ENCODE data around the gene ASGR2.
"Not testable (repeated sequence)": the region's sequence is repeated elsewhere in the genome, so short reads cannot be mapped to it uniquely, and the experiment has no call there.

The ASGR2 gene

DNA sequence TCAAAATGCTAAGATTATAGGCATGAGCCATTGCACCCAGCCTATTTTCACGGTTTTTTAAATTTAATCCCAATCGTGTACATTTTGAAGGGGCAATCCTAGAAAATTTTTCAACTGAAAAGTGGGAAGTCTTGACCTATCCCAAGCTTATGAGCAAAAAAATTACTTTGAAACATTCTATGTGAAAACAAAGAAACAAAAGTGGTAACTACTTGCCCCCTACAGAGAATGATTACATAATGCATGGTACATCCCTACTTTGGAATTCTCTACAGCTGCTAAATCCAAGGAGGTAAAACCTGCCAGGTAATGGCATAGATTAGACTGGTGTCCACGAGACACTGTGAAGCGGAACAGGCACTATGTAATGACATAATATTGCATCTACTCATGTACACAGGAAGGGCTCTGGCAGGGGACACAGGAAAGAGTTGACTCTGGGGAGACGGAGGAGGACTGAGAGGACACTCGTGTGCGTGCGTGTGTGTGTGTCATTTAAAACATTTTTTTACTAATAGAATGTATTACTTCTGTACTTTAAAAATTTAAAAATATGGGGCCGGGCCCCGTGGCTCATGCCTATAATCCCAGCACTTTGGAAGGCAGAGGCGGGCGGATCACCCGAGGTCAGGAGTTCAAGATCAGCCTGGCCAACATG is 15.7 kb downstream of the ASGR2 start:
- no peak for DNase-seq

DNA sequence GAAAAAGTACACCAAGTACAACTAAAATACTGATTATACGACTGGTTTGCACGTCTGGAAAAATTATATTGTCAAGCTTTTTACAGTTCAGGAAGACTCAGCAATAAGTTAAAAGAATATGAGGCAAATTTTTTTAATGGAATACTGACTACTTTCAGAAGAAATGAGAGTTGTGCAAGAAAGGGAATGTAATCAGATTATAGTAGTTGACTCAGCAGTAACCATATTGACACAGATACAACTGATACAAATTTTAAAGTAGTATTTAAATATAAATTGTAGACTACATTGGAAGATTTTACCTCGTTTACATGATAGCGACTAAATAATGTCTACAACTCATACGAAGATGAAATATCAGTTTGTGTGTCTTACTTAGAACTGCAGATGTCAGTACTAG is 16.7 kb downstream of the ASGR2 start:
- no peak for DNase-seq

DNA sequence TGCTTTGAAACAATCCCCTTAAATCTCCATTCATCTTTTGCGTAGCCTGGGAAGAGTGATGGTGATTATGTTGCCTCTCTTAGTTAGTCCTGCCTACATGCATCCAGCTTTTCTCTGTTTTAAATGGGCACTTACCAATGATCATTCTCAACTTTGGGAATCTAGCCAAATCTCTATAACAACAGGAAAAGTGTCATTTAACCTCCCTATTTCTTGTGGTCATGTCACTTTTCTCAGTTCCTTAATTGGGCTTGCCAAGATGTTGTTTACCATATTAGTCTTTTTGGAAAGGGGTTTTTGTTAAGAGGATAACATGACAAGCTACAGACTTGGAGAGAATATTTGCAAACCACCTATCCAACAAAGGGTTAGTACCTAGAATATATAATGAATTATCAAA is 19.0 kb downstream of the ASGR2 start:
- DNase-seq = no peak

DNA sequence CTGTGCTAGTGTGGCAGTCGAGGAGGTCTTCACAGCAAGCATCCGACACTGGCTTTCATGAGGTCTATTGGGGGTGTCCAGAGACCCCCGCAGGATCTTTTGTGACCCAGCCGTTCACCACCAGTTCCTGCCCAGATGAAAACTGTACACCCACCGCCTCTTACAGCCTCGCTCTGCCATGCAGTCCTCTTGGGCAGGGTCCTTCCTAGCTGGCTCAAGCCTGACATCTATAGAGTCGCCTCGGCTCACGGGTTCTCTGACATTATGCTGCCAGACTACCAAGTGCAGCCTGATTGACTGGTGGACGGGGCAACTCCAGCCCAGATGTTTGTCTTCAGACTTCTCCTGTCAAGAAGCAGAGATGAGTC is 20.0 kb downstream of the ASGR2 start:
- no peak for DNase-seq

DNA sequence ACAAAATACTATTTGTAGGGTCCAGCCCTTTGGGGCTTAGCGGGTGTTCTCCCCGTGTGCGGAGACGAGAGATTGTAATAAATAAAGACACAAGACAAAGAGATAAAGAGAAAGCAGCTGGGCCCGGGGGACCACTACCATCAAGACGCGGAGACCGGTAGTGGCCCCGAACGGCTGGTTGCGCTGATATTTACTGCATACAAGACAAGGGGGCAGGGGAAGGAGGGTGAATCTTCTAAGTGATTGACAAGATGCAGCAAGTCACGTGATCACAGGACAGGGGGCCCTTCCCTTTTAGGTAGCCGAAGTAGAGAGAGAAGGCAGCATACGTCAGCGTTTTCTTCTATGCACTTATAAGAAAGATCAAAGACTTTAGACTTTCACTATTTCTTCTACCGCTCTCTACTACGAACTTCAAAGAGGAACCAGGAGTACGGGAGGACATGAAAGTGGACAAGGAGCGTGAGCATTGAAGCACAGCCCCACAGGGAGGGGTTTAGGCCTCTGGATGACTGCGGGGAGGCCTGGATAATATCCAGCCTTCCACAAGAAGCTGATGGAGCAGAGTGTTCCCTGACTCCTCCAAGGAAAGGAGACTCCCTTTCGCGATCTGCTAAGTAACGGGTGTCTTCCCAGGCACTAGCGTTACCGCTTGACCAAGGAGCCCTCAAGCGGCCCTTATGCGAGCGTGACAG is 23.2 kb downstream of the ASGR2 start:
- DNase-seq = not testable (repeated sequence)

DNA sequence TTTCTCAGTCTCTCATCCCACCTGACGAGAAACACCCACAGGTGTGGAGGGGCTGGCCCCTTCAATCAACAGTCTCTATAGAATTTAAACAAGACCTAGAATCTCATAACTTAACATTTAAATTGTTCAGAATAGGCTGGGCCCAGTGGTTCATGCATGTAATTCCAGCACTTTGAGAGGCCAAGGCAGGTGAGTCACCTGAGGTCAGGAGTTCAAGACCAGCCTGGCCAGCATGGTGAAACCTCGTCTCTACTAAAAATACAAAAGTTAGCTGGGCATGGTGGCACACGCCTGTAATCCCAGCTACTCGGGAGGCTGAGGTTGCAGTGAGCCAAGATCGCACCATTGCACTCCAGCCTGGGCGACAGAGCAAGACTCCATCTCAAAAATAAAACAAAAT is 25.1 kb downstream of the ASGR2 start:
- not testable (repeated sequence) for DNase-seq

DNA sequence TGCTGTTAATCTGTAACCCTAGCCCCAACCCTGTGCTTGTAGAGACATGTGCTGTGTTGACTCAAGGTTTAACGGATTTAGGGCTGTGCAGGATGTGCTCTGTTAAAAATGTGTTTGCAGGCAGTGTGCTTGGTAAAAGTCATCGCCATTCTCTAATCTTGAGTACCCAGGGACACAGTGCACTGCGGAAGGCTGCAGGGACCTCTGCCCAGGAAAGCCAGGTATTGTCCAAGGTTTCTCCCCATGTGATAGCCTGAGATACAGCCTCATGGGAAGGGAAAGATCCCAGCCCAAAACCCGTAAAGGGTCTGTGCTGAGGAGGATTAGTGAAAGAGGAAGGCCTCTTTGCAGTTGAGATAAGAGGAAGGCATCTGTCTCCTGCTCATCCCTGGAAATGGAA is 26.2 kb downstream of the ASGR2 start:
- not testable (repeated sequence) for DNase-seq

DNA sequence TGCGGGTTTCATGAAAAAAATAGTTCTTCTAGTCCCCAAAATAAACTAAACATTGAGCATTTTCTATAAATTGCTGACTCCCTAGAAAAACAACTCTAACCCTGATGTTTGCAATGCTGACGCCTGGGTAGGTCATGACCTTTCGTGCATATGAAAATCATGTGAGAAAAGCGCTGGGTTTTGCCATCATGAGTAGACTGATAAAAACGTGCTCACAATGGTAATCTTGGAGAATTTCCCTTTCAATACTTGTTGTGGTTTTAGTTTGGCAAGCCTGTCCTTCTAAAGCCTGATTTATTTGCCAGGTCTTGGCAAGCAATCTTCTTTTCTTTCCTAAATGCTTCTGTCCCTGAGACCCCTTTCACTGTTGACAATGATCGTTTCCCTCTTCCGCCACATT is 30.5 kb downstream of the ASGR2 start:
- no peak for DNase-seq

DNA sequence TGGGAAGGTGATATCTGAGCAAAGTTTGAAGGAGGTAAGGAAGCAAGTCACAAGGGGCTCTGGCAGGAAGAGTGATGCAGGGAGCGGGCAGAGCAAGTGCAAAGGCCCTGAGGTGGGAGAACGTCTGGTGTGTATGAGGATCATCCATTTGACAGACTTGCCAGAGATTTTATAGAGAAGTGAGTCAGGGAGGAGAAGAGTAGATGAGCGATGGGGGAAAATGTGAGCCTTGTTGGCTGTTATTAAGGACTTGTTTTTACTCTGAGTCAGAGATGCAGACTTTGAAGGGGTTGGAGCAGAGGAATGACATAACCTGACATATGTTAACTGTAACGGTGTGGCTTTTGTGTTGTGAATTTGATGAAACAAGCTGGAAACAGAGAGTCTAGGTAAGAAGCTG is 31.0 kb downstream of the ASGR2 start:
- no peak for DNase-seq

DNA sequence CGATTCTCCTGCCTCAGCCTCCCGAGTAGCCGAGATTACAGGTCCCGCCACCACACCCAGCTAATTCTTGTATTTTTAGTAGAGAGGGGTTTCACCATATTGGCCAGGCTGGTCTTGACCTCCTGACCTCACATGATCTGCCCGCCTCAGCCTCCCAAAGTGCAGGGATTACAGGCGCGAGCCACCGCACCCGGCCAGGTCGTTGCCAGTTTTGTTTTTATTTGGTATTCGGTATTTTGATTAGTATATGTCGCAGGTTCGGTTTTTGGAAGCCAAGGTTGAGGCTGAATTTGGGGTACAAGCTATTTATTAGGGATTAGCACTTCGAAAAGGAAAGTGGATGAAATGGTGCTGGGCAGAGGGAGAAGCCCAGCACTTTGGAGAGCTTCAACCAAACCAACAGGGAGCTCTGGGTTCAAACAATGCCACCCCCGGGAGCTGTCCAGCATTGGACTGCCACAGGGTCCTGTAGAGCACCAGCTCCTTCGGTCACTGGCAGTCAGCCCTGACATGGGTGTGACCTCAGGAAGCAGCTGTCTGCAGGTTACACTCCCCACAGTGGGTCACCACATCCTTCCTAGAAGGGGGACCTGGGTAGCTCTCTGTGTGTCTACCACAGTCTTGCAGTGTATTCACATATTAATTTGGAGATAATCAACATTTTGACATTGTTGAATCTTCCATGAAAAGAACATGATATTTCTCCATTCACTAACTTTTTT is 33.1 kb downstream of the ASGR2 start:
- DNase-seq = no peak

DNA sequence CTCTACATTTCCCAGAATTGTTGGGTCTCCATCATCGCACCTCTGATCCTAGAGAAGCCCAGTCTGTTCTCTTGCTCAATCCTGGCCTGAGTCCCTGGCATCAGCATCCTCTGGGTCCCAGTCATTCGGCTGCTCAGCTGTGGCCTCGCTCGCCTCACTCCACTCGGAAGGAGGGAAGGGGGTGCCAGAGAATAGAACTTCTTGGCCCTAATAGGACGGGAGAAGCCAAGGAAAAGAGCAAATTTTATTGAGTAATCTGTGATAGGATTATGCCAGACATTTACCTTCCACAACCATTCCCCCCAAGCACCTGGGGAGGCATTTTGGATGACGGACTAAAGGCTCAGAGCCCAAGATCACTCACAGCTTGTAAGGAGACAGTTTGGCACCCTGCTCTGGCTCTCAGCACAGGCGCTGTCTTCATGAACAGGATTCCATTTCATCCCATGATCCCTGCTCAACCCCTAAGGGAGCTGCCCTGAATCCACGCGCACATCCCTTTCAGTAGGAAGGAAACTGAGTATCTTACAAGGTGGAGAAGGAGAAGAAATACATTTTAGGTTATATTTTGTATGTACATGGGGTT is 34.1 kb downstream of the ASGR2 start:
- DNase-seq = no peak

DNA sequence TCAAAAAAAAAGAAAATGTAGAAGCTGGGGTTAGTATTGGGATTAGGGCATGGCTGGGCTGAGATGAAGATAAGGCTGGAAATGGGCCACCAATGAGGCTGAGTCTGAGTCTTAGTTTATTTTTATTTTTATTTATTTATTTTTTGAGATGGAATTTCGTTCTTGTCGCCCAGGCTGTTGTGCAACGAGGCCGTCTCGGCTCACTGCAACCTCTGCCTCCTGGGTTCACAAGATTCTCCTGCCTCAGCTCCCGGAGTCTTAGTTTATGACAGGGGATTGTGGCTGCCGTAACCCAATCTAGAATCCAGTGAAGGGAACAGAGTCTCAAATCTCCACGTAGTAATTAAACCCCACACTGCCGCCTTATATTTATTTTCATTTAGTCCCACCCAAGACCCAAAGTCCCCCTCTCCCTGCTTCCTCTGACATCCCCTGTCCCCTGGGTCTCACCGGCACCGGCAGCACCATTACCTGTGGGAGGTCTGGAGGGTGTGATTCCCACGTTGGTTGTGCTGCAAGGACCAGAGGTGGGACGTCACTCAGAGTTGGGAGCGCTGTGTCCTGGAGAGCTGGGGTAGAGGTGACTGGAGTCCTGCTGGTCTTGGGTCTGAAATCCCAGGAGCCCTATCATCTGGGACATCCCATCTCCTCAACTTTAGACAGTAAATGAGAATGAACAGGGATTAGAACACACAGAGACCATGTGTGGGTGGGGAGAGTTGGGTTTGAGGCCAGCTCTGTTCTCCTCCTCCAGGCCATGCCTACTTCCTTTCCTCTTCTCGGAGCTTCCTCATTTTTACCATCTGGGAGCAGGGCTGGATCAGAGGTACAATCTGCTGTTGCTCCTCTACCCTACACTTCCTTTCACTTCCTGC is 34.8 kb downstream of the ASGR2 start, which contains the start of gene CLEC10A:
CLEC10A (minus strand) TSS at position 671 of the 875 bp plus-strand sequence. CDS start 1,439 bp downstream, outside the sequence.
- DNase-seq = no peak

DNA sequence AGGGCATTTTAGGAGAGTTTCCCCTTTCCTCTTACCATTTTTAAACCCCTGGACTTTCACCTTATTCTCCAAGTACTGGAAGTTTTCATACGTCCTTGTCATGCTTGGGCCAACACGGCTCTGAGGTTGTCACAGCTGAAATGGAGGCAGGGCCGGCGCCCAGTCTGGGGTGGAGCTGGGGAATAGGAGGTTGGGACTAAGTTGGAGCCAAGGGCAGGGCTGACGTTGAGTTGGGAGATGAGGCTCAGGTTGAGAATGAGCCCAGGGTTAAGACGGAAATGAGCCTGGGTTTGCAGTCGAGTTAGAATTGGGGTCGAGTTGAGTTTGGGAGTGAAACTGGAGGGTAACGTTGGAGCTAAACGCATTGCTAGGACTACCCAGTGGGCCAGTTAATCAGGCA is 35.9 kb downstream of the ASGR2 start:
- no peak for DNase-seq

DNA sequence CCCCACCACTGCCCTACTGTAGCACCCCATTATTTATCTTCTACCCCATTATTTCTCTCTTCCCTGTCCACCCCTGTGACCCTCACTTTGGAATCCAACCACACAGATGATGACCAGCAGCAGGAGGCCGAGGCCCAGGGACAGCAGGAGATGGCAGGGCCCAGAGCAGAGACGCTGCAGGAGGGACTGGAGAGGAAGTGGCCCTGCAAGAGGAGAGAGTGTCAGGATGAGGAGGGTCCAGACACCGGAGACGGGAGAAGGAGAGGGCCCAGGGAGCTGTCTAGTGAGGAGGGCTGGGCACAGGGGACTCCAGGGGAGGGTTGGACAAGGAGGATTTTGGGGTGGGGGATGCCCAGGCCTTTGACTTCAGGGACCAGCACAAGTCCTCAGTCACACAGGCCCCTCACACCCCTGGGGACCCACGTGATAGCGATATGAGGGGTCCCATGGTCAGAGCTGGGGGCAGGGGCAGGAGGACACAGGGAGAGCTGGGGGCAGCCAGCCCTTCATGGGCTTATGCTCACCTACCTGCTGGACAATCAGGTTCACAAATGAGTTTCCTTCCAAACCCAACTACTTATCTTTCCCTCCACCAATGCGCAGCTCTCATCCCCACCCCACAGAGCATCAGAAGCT is 36.6 kb downstream of the ASGR2 start:
- no peak for DNase-seq

DNA sequence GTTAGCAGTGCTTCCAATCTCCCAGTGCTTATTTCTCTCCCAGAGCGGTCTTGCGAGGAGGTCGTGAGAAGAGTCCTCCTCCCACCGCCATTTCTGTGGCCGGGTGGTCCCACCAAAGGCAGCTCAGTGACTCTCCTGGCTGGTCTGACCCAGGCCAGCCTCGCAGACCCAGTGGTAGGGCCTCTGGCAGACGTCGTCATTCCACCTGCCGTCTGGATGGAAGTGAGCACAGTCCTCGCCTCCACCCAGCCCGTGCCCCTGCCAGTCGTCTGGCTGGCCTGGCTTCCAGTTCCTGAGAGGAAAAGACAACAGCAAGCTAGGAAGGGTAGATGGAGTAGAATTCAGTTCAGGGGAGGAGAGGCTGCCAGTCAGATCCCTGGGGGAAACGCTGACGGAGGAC is 39.7 kb downstream of the ASGR2 start:
- DNase-seq = no peak

DNA sequence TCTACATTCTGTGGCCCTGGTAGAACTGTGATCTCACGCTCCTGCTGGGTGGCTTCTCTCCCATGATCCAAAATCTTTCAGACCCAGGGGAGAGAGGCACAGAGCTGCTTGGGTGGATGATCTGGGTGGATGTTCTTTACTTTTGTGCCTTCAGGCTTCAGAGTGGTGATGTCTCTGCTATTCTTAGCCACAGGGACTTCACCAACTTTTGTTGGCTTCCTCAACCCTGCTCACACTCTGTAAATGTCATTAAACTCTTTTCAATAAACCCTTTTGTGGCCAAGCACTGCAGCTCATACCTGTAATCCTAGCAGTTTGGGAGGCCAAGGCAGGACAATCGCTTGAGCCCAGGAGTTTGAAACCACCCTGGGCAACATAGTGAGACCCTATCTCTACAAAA is 42.2 kb downstream of the ASGR2 start:
- DNase-seq = no peak

DNA sequence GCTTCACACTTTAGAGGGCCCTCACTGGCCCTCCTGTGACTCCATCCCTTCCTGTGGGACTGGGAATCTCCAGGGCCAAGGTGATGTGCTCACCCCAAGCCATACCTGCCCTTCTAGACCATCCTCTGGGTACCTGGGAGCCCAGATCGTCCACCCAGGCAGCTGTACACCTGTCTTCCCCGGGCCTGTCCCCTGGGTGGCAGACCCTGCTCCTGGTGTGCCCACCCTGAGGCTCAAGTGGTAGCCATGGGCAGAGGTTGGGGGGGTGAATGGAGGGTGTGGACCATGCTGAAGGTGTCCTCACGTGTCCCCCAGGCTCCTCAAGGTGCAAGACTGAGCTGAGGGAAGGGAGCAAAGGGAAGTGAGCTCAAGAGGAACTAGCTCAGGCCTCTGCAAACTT is 43.9 kb downstream of the ASGR2 start:
- DNase-seq = no peak

DNA sequence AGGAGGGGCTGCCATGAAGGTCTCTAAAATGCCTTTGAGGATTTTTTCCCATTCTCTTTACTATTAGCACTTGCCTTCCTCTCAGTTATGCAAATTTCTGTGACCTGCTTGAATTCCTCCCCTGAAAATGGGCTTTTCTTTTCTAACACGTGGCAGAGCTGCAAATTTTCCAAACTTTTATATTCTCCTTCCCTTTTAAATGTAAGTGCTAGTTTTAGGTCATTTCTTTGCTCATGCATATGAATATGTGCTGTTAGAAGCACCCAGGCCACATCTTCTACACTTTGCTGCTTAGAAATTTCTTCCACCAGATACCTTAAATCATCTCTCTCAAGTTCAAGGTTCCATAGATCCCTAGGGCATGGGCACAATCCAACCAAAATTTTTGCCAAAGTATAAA is 46.4 kb downstream of the ASGR2 start:
- DNase-seq = no peak

DNA sequence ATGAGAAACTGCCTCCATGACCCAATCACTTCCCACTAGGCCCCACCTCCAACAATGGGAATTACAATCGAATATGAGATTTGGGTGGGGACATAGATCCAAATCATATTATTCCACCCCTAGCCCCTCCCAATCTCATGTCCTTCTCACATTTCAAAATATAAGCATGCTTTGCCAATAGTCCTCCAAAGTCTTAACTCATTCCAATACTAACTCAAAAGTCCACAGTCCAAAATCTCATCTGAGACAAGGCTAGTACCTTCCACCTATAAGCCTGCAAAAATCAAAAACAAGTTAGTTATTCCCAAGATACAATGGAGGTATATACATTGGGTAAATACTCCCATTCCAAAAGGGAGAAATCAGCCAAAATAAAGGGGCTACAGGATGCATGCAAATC is 47.4 kb downstream of the ASGR2 start:
- DNase-seq = no peak

DNA sequence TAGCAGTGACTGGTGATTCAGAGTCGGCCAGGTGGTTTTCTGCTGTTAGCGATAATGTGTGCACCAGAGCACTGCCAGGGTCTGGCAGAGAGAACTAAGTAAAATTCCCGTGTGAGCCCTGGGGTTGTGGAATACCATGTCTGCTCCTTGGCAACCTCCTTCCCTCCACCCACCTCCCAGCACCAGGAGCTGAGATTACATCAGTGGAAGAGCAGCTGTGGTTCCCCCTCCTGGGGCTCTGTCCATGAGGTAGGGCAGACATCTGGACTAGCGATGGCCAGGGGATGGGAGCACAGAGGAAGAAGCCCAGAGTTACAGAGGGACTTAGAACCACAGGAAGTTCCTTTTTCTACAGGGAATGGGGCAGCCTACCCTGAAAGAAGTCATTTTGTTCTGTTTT is 50.4 kb downstream of the ASGR2 start:
- no peak for DNase-seq

DNA sequence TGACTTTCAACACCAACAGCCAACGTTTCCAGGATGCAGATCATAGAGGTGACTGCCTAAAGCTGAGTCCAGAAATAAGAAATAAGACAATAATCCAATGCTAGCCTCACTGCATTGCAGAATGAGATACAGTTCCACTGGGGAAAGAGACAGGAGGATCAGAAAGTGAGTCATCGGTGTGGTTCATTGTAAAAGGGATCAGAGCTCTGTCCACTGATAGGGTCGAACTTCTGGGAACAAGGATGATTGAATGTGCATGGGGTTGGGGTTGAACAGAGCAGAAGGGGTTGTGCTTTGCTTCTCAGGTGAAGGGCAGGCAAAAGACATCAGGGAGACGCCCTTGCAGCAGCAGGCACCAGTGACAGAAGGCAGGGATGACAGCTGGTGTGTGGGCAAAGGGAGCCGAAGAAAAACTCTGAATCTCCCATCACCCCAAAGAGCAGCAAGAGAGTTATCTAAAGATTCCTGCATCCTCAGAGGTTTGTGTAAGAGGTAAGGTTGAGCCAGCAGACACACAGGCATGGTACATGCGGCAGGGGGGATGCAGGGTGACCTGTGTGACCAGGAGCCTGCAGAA is 51.0 kb downstream of the ASGR2 start:
- DNase-seq = no peak

Data from fibroblast of skin of right quadriceps (primary cell).